Adrenal gland (tissue), 12 donors: ENCODE measurements around the gene ZDHHC5. TPM values are rescaled to one million over a fixed set of nuclear protein-coding genes. Genes with fewer than 3 reads are reported as not detected.

Experiments used
- DNase-seq, 7 donors: peaks; one replicate each; pipeline ENCODE4 v3.0.0-alpha.2; 2019 to 2020
- H3K27ac ChIP-seq, 5 donors: fragments of 200-600 bp; sonication (generic) in 4 of 5; 1 replicate in 3 of 5; 2 replicates in 2 of 5; pipeline versions ENCODE4 v1.5.1 to v1.8.0; 2016 to 2020; ENCODE audit warnings: mild to moderate bottlenecking in 1 of 5
- H3K27me3 ChIP-seq: fragments of 200-600 bp; 2 replicates; pipeline ENCODE4 v1.8.0; 2021
- H3K36me3 ChIP-seq, 2 donors: fragments of 200-600 bp; replicated peaks in 1 of 2; 1 replicate in 1 of 2; 2 replicates in 1 of 2; pipeline versions ENCODE4 v1.5.1 to v1.8.0; 2018 to 2022
- H3K4me1 ChIP-seq, 2 donors: fragments of 200-600 bp; replicated peaks in 1 of 2; 1 replicate in 1 of 2; 2 replicates in 1 of 2; pipeline versions ENCODE4 v1.5.1 to v1.8.0; 2018 to 2021
- H3K4me3 ChIP-seq, 4 donors: fragments of 200-600 bp; sonication (generic) in 3 of 4; one replicate each; pipeline ENCODE4 v1.5.1; 2016 to 2018
- H3K9me3 ChIP-seq, 3 donors: fragments of 200-600 bp; sonication (generic) in 1 of 3; replicated peaks in 1 of 3; 1 replicate in 2 of 3; 2 replicates in 1 of 3; pipeline versions ENCODE4 v1.5.1 to v1.8.0; 2016 to 2021
- POLR2A ChIP-seq, 2 donors: fragments of 450-650 bp; IDR thresholded peaks; one replicate each; pipeline ENCODE4 v1.6.1; 2017; ENCODE audit warnings: antibody characterized with exemption in 2 of 2, mild to moderate bottlenecking in 2 of 2, moderate library complexity in 1 of 2
- WGBS, 4 donors: extraction: QIAGEN DNeasy Blood & Tissue Kit in 2 of 4; methylation state at CpG; one replicate each; pipeline versions ENCODE4 v1.1.5 to v1.1.7; 2013 to 2017; 5-methylcytosine and 5-hydroxymethylcytosine counted together
- intact Hi-C, 2 donors: fragments of 100-400 bp; cut with DNase I; formaldehyde crosslinking; loops; one replicate each; pipeline versions ENCODE4 v1.14.1 to v1.15.0; 2022 to 2023
- polyA plus RNA-seq, 3 donors: library from polyadenylated mRNA; stranded (reverse); fragments of 200-250 nt in 2 of 3; fragments of 350-450 nt in 1 of 3; fragmentation: Illumina TruSeq in 1 of 3; extraction: RNeasy Lipid Tissue Mini Kit (QIAGEN cat#74804) in 1 of 3; gene quantifications; one replicate each; pipeline ENCODE4 v1.2.3, GENCODE V29; 2013 to 2014
- total RNA-seq, 9 donors: library from RNA; depleted of rRNA in 4 of 9; stranded (reverse); fragments of >200 nt in 4 of 9; fragments of 120-200 nt in 1 of 9; fragmentation: NEBNext Ultra II Directional in 1 of 9; extraction: Animal tissue kit (Norgen Biotek cat#: 25700) in 1 of 9; gene quantifications; one replicate each; pipeline versions ENCODE4 v1.1.0 to v1.2.4, GENCODE V29; 2013 to 2023
- TF ChIP-seq, protein P1 (sequence below), 6 experiments: fragments of 450-650 bp in 4 of 6; fragments of 200-600 bp in 2 of 6; sonication (generic) in 1 of 6; IDR thresholded peaks; 1 replicate in 5 of 6; 2 replicates in 1 of 6; pipeline versions ENCODE4 v1.5.1 to v1.8.0; 2016 to 2021; ENCODE audit warnings: antibody characterized with exemption in 6 of 6, mild to moderate bottlenecking in 2 of 6, moderate library complexity in 1 of 6
- donor health status: healthy with polysubstance abuse.
- donor health status: Bipolar disorder and iron deficiency.
- donor health status: DM: yes; HTN: yes; CAD: no.
- donor health status: DM: no; HTN: no; CAD: no.
- donor health status: DM: no; HTN: no; CAD: no.
- donor health status: DM: yes; HTN: yes; CAD: no.

Gene ZDHHC5
- total and polyA plus RNA-seq, 12 donors = 22.6 to 111 (median 46.3) TPM

DNA sequence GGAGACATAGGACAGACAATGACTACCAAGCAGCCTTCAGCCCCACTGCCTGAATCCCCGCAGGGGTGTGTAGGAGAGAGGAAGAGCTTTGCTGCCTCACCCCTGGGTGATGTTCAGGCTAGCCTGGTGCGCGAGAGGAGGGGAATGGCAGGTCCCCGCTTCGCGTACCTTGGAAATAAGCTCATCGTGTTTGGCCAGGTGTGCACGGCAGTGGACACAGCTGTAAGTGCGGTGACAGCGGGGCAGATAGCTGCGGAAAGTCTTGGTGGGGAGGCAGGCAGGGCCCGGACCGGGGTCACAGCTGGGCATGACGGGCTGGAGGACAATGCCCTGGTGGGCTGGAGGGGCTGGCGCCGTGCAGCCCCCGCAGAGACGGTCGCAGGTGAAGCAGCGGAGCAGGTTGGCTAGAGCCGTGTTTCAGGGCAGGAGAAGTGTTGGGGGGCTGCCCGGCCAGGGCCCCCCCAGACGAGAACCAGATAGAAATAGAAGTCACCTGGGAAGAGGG, 21.1 kb upstream of the ZDHHC5 start:
- WGBS, 4 donors = 6 to 11% (median 8%) methylated on average over 8 to 23 of the region's 23 CpGs
- no peak for DNase-seq
- intact Hi-C loops = loop anchor here (10.0 kb wide), 3 partner anchors 52 to 302 kb away; partner anchors contain the start of genes RTN4RL2 (in 1 of the 2) and SERPING1 (in 1 of the 2)
- Histone ChIP-seq H3K36me3 (no peaks in the 10 kb centered on the region), H3K4me3 (no peak overlapping the region), H3K9me3 (no peaks in the 10 kb centered on the region), H3K27me3 (peaks cover 18% of the 10 kb centered on the region), H3K4me1 (peaks cover 0 to 29% of the 10 kb centered on the region in 2 donors), H3K27ac (no peak overlapping the region)
- no peak for TF ChIP-seq POLR2A (IDR thresholded peaks at IDR 0.05)
- TF ChIP-seq, protein P1, sequence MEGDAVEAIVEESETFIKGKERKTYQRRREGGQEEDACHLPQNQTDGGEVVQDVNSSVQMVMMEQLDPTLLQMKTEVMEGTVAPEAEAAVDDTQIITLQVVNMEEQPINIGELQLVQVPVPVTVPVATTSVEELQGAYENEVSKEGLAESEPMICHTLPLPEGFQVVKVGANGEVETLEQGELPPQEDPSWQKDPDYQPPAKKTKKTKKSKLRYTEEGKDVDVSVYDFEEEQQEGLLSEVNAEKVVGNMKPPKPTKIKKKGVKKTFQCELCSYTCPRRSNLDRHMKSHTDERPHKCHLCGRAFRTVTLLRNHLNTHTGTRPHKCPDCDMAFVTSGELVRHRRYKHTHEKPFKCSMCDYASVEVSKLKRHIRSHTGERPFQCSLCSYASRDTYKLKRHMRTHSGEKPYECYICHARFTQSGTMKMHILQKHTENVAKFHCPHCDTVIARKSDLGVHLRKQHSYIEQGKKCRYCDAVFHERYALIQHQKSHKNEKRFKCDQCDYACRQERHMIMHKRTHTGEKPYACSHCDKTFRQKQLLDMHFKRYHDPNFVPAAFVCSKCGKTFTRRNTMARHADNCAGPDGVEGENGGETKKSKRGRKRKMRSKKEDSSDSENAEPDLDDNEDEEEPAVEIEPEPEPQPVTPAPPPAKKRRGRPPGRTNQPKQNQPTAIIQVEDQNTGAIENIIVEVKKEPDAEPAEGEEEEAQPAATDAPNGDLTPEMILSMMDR (IDR thresholded peaks at IDR 0.05) = no peak

DNA sequence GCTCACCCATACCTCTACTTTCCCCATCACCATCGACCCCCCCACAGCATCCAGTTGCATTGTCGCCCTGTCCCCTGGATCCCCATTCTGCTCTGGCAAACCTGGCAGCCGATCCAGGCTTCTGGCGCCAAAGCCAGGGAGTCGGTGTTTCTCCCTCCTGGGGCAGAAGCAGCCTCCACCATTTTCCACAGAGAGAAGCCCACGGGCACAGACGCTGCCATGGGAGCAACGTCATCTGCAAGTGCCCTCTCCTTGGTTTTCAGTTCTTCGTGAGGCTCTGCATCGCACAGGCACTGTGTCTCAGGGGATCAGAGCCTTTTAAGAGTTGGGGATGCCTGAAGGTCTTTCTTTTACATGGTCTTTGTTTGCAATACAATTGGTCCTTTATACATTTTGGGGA, 20.5 kb upstream of the ZDHHC5 start:
- WGBS, 4 donors = 3 to 6% (median 5%) methylated on average over 8 to 10 of the region's 10 CpGs
- H3K9me3 ChIP-seq = no peaks in the 10 kb centered on the region
- H3K27me3 ChIP-seq = peaks cover 18% of the 10 kb centered on the region
- peaks cover 0 to 29% of the 10 kb centered on the region in 2 donors for H3K4me1 ChIP-seq
- DNase-seq = no peak
- no peak overlapping the region for H3K4me3 ChIP-seq
- no peak overlapping the region for H3K27ac ChIP-seq
- TF ChIP-seq, protein P1 (IDR thresholded peaks at IDR 0.05) = no peak
- no peak for TF ChIP-seq POLR2A (IDR thresholded peaks at IDR 0.05)
- H3K36me3 ChIP-seq = no peaks in the 10 kb centered on the region
- intact Hi-C loops = loop anchor here (10.0 kb wide), 3 partner anchors 53 to 303 kb away; partner anchors contain the start of genes RTN4RL2 (in 1 of the 2) and SERPING1 (in 1 of the 2)

DNA sequence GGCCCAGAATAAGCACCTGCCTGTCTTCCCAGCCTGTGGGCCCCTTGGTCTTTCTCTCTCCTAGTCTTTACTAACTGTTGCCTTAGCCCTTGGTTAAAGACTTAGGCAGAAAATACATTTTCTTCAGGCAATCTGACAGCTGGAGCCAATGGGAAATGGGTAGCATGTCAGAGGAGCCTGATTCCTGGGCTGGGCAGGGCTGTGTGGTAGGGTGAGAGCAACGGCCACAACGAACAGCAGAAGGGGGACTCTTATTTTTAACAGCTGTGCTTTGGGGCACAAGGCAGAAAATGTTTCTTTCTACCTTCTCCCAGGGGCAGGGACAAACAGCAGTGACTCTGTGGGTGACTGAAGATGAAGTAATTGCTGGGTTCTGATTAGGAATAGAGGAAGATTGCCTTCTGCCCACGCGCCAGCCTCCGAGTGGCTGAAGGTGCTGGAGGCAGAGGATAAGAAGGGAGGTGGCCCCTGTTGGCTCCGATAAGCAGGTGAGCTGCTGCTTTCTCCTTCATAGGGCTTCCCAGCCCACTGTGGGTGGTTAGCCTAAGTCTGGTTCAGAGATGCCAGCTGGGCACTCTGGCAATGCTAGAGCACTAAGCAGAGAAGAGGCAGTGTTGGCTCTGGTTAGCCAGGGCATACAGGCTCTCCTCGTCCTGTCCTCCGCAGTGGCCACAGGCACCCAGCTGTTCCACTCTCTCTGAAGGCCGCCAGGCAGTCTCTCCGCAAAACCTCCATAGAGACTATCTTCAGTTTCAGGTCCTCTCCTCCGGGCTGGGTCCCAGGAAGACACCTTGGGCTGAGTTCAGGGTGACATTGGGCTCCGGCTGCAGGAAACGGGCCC, 19.7 kb upstream of the ZDHHC5 start:
- H3K4me3 ChIP-seq = no peak overlapping the region
- TF ChIP-seq, protein P1 (IDR thresholded peaks at IDR 0.05) = no peak
- no peak for TF ChIP-seq POLR2A (IDR thresholded peaks at IDR 0.05)
- no peaks in the 10 kb centered on the region for H3K9me3 ChIP-seq
- intact Hi-C loops = loop anchor here (10.0 kb wide), 3 partner anchors 53 to 303 kb away; partner anchors contain the start of genes RTN4RL2 (in 1 of the 2) and SERPING1 (in 1 of the 2)
- no peak for DNase-seq
- peak overlapping the region in 1 of 5 donors; percentile 46 for H3K27ac ChIP-seq
- H3K36me3 ChIP-seq = no peaks in the 10 kb centered on the region
- peaks cover 18% of the 10 kb centered on the region for H3K27me3 ChIP-seq
- peaks cover 0 to 29% of the 10 kb centered on the region in 2 donors for H3K4me1 ChIP-seq
- 4 to 17% (median 12%) methylated on average over 9 to 13 of the region's 13 CpGs for WGBS, 4 donors
